HG02623 (cell line): ENCODE measurements around the gene KISS1.

Experiments
- ATAC-seq: cut with Tn5 transposase; IDR thresholded peaks from one replicate; pipeline ENCODE4 v1.9.1; 2021; ENCODE audit warnings: moderate library complexity; ENCODE audit not compliant: unreplicated experiment

The KISS1 gene

GRCh38 chr1:204194080-204194479, 2.2 kb downstream of the KISS1 start:
- ATAC-seq: no peak

GRCh38 chr1:204192589-204193352, 3.5 kb downstream of the KISS1 start:
- no peak for ATAC-seq

GRCh38 chr1:204192046-204192445, 4.2 kb downstream of the KISS1 start:
- no peak for ATAC-seq

GRCh38 chr1:204191456-204191855, 4.8 kb downstream of the KISS1 start:
- ATAC-seq: no peak

GRCh38 chr1:204190212-204191211, 5.8 kb downstream of the KISS1 start:
- no peak for ATAC-seq

- no peak for ATAC-seq
Measured at GRCh38 chr1:204188959-204189639, 7.2 kb downstream of the KISS1 start.

- no peak for ATAC-seq
Measured at GRCh38 chr1:204186597-204186996, 9.7 kb downstream of the KISS1 start.

GRCh38 chr1:204181116-204181515, 15.2 kb downstream of the KISS1 start:
- ATAC-seq: no peak

- ATAC-seq: no peak
Measured at GRCh38 chr1:204180133-204180532, 16.2 kb downstream of the KISS1 start.

- ATAC-seq: no peak
Measured at GRCh38 chr1:204178487-204179281, 17.6 kb downstream of the KISS1 start.

GRCh38 chr1:204177133-204177532, 19.2 kb downstream of the KISS1 start:
- ATAC-seq: no peak

GRCh38 chr1:204176049-204176448, 20.2 kb downstream of the KISS1 start:
- no peak for ATAC-seq

- ATAC-seq: no peak
Measured at GRCh38 chr1:204174958-204175357, 21.3 kb downstream of the KISS1 start.

- no peak for ATAC-seq
Measured at GRCh38 chr1:204172404-204173029, 23.8 kb downstream of the KISS1 start.

GRCh38 chr1:204171751-204172178, 24.5 kb downstream of the KISS1 start:
- ATAC-seq: no peak

GRCh38 chr1:204170494-204171155, 25.7 kb downstream of the KISS1 start:
- ATAC-seq: no peak

- no peak for ATAC-seq
Measured at GRCh38 chr1:204169858-204170257, 26.4 kb downstream of the KISS1 start.

GRCh38 chr1:204167730-204168129, 28.6 kb downstream of the KISS1 start:
- no peak for ATAC-seq

- no peak for ATAC-seq
Measured at GRCh38 chr1:204166219-204166618, 30.1 kb downstream of the KISS1 start, which contains the start of gene REN. TSS of gene REN (minus strand) at chr1:204166337. CDS start at chr1:204166293, 44 bp downstream.
